A549 (cell line): ENCODE results near the gene MYO3A.

Experiments
- CTCF ChIP-seq: fragments of >200 bp; sonication (Bioruptor Twin); formaldehyde crosslinking; IDR thresholded peaks from 3 replicates; pipeline ENCODE4 v1.5.1; 2016
- PHF8 ChIP-seq: fragments of 200-600 bp; sonication (generic); IDR thresholded peaks from 2 replicates; pipeline ENCODE4 v1.6.1; 2016; ENCODE audit warnings: low read depth, mild to moderate bottlenecking, antibody characterized with exemption, moderate library complexity, borderline replicate concordance

- no peak for TF ChIP-seq CTCF
- no peak for TF ChIP-seq PHF8
These were observed 130.1 kb downstream of the MYO3A start for GRCh38 chr10:26064106-26064505.
